GM18951 (cell line): ENCODE results near the gene IRAK1.

Source experiments
- POLR2A ChIP-seq: IDR thresholded peaks from 4 replicates; pipeline ENCODE4 v1.6.1; 2011; ENCODE audit warnings: mild to moderate bottlenecking; ENCODE audit not compliant: insufficient read length, insufficient read depth; ENCODE audit errors: extremely low read depth
- in situ Hi-C: fragments of 300-500 bp; cut with MboI; formaldehyde crosslinking; loops from one replicate; pipeline ENCODE4 v1.12.0; 2022; ENCODE audit warnings: low sequenced_read_pairs, mixed read lengths, inconsistent platforms; ENCODE audit not compliant: unreplicated experiment

Gene IRAK1

GRCh38 chrX:154048398-154048797 lies 28.7 kb upstream of the IRAK1 start:
- TF ChIP-seq POLR2A, result no peak
- in situ Hi-C loops, result no loop called here

- no peak for TF ChIP-seq POLR2A
- in situ Hi-C loops, result no loop called here
Observed at GRCh38 chrX:154046940-154047610, 27.4 kb upstream of the IRAK1 start.

- in situ Hi-C loops, result no loop called here
- TF ChIP-seq POLR2A, result no peak
Observed at GRCh38 chrX:154046031-154046781, 26.5 kb upstream of the IRAK1 start.

- in situ Hi-C loops, result no loop called here
- no peak for TF ChIP-seq POLR2A
Observed at GRCh38 chrX:154044091-154044490, 24.4 kb upstream of the IRAK1 start.

GRCh38 chrX:154043003-154043763 lies 23.5 kb upstream of the IRAK1 start:
- in situ Hi-C loops, result no loop called here
- no peak for TF ChIP-seq POLR2A

- TF ChIP-seq POLR2A, result no peak
Observed at GRCh38 chrX:154040863-154041262, 21.2 kb upstream of the IRAK1 start.

GRCh38 chrX:154040307-154040756 lies 20.6 kb upstream of the IRAK1 start:
- no peak for TF ChIP-seq POLR2A
- in situ Hi-C loops, result no loop called here

More at GRCh38 chrX:154040863-154041262, 21.2 kb upstream of the IRAK1 start:
- in situ Hi-C loops, result no loop called here

- in situ Hi-C loops, result no loop called here
- no peak for TF ChIP-seq POLR2A
Observed at GRCh38 chrX:154039577-154039976, 19.9 kb upstream of the IRAK1 start.

- in situ Hi-C loops, result no loop called here
- no peak for TF ChIP-seq POLR2A
Observed at GRCh38 chrX:154038656-154039055, 19.0 kb upstream of the IRAK1 start.

- no peak for TF ChIP-seq POLR2A
- in situ Hi-C loops, result no loop called here
Observed at GRCh38 chrX:154037754-154038153, 18.1 kb upstream of the IRAK1 start.

- in situ Hi-C loops, result no loop called here
- TF ChIP-seq POLR2A, result no peak
Observed at GRCh38 chrX:154036513-154036912, 16.8 kb upstream of the IRAK1 start.

- no peak for TF ChIP-seq POLR2A
- in situ Hi-C loops, result no loop called here
Observed at GRCh38 chrX:154033848-154034247, 14.1 kb upstream of the IRAK1 start.

GRCh38 chrX:154032653-154033052 lies 13.0 kb upstream of the IRAK1 start:
- in situ Hi-C loops, result no loop called here
- no peak for TF ChIP-seq POLR2A
